Measurements from ENCODE around the gene TMEM44. TPM values are rescaled to one million over a fixed set of nuclear protein-coding genes. Genes with fewer than 3 reads are reported as not detected.

TMEM44 gene
- total and polyA plus RNA-seq, 11 donors = 3.8 to 8.5 (median 4.7) TPM

DNA sequence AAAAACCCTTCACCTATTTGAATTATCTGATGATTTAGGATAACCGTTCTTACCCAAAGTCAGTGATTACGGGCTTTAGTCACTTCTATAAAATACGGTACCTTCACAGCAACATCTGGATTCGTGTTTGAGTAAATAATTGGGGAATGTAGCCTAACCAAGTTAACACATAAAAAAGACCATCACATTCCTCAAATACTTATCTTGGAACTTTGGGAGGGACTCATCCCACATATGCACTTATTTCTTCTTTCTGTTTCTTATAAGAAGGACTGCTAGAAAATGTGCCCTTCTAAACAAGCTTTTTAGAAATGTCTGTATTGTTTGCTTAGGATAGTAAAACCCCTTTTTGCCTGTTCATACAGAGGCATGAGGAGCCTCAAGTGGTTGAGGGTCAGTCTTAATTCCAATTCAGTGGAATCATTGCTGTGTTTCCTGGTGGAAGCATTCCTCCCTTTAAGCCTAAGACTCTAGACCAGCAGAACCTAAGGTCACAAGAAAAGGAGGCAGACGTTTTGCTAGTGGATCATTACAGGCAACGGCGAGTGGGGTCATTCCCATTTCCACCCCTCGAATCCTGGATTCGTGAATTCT lies 67.5 kb downstream of the TMEM44 start:
- peaks cover 0 to 3% (median 0%) of the 10 kb centered on the region in 9 donors for H3K27me3 ChIP-seq
- WGBS, 4 donors = 84 to 88% (median 88%) methylated on average over 9 of the region's 9 CpGs
- no peak for ATAC-seq
- no peaks in the 10 kb centered on the region for H3K36me3 ChIP-seq
- H3K4me1 ChIP-seq = peaks cover 0 to 26% (median 0%) of the 10 kb centered on the region in 12 donors
- no peak for DNase-seq
- no peak overlapping the region for H3K4me3 ChIP-seq
- H3K27ac ChIP-seq = no peak overlapping the region
- TF ChIP-seq, protein P1, sequence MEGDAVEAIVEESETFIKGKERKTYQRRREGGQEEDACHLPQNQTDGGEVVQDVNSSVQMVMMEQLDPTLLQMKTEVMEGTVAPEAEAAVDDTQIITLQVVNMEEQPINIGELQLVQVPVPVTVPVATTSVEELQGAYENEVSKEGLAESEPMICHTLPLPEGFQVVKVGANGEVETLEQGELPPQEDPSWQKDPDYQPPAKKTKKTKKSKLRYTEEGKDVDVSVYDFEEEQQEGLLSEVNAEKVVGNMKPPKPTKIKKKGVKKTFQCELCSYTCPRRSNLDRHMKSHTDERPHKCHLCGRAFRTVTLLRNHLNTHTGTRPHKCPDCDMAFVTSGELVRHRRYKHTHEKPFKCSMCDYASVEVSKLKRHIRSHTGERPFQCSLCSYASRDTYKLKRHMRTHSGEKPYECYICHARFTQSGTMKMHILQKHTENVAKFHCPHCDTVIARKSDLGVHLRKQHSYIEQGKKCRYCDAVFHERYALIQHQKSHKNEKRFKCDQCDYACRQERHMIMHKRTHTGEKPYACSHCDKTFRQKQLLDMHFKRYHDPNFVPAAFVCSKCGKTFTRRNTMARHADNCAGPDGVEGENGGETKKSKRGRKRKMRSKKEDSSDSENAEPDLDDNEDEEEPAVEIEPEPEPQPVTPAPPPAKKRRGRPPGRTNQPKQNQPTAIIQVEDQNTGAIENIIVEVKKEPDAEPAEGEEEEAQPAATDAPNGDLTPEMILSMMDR (IDR thresholded peaks at IDR 0.05) = no peak
- no peak for TF ChIP-seq POLR2A (IDR thresholded peaks at IDR 0.05)
- H3K9me3 ChIP-seq = no peaks in the 10 kb centered on the region
- intact Hi-C loops (cut with DNase I) = no loop called here

- no peaks in the 10 kb centered on the region for H3K9me3 ChIP-seq
- no peak overlapping the region for H3K27ac ChIP-seq
- TF ChIP-seq POLR2A (IDR thresholded peaks at IDR 0.05) = no peak
- TF ChIP-seq, protein P1 (IDR thresholded peaks at IDR 0.05) = no peak
- H3K4me1 ChIP-seq = peaks cover 0 to 14% (median 0%) of the 10 kb centered on the region in 12 donors
- ATAC-seq = peak in 1 of 4 donors; percentile 14
- intact Hi-C loops (cut with DNase I) = no loop called here
- WGBS, 4 donors = 85 to 96% (median 91%) methylated on average over 2 of the region's 2 CpGs
- H3K36me3 ChIP-seq = no peaks in the 10 kb centered on the region
- H3K27me3 ChIP-seq = peaks cover 0 to 3% (median 0%) of the 10 kb centered on the region in 9 donors
- DNase-seq = no peak
- H3K4me3 ChIP-seq = no peak overlapping the region
Measured at GRCh38 chr3:194562986-194563385, 70.2 kb downstream of the TMEM44 start.

- Histone ChIP-seq H3K36me3 (no peaks in the 10 kb centered on the region), H3K9me3 (no peaks in the 10 kb centered on the region), H3K27ac (peak overlapping the region in 2 of 12 donors; percentile 43 to 48), H3K4me3 (no peak overlapping the region), H3K27me3 (peaks cover 0 to 1% (median 0%) of the 10 kb centered on the region in 9 donors), H3K4me1 (peaks cover 0 to 19% (median 0%) of the 10 kb centered on the region in 12 donors)
- WGBS, 4 donors = 51 to 68% (median 61%) methylated on average over 7 of the region's 7 CpGs
- ATAC-seq (peak in 2 of 4 donors; percentile 34 to 53), DNase-seq (no peak)
- intact Hi-C loops (cut with DNase I) = no loop called here
- TF ChIP-seq POLR2A (IDR thresholded peaks at IDR 0.05) = no peak
- TF ChIP-seq, protein P1 (IDR thresholded peaks at IDR 0.05) = no peak
Measured at GRCh38 chr3:194561306-194561974, 71.8 kb downstream of the TMEM44 start.

DNA sequence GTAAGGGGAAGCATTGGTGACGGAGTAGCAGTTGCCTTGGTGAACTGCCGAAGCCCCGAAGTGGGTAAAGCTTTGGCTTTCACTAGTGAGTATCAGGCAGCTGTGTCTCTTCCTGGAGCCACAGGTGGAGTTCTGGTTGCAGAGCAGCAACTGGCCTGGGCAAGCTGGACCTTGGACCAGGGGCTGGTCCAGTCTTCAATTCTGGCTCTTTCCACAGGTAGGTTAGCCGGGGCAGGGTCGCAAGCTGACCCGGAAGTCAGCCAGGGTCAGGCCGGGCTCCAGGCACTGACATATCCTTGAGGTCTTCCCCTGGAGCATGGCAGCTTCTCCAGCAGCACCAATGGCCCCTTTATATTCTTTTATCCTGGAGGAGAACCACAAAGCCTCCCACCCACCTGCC lies 73.2 kb downstream of the TMEM44 start:
- ATAC-seq (no peak), DNase-seq (no peak)
- H3K36me3 ChIP-seq = no peaks in the 10 kb centered on the region
- peaks cover 0 to 30% (median 3%) of the 10 kb centered on the region in 12 donors for H3K4me1 ChIP-seq
- 96 to 100% (median 98%) methylated on average over 5 to 7 of the region's 7 CpGs for WGBS, 4 donors
- intact Hi-C loops (cut with DNase I) = no loop called here
- H3K4me3 ChIP-seq = no peak overlapping the region
- TF ChIP-seq POLR2A (IDR thresholded peaks at IDR 0.05) = no peak
- TF ChIP-seq, protein P1 (IDR thresholded peaks at IDR 0.05) = no peak
- H3K9me3 ChIP-seq = no peaks in the 10 kb centered on the region
- H3K27ac ChIP-seq = no peak overlapping the region
- no peaks in the 10 kb centered on the region for H3K27me3 ChIP-seq

Data from heart left ventricle (tissue), 16 donors.